ENCODE data around the gene PEPD. TPM values are rescaled to one million over a fixed set of nuclear protein-coding genes. Genes with fewer than 3 reads are reported as not detected.

The PEPD gene
- total and polyA plus RNA-seq, 2 of the 4 experiments (the other 2 are of a cell fraction) = 36.7 to 88.4 TPM

- Histone ChIP-seq H3K9ac (ENCODE audit: low read depth, low read length) (no peak overlapping the region), H3K23ac (ENCODE audit: low read depth, low read length) (no peak overlapping the region), H2AK5ac (ENCODE audit: low read depth, low read length) (peak overlapping the region; percentile 35; the same call in 1 of the 2 replicates), H2BK15ac (ENCODE audit: low read depth, low read length) (no peak overlapping the region), H2BK120ac (ENCODE audit: low read depth, low read length) (no peak overlapping the region), H3K56ac (ENCODE audit: extremely low read depth, insufficient read depth, low read length) (no peak overlapping the region), H3K4me3 (ENCODE audit: insufficient read depth, low read depth, low read length) (no peak overlapping the region), H3K4me1 (ENCODE audit: control insufficient read depth, insufficient read depth, low read length) (peaks cover 8% of the 10 kb centered on the region), H4K91ac (ENCODE audit: insufficient read depth, low read depth, low read length) (no peak overlapping the region), H2BK5ac (ENCODE audit: low read depth, low read length, poor library complexity, severe bottlenecking) (no peak overlapping the region), H3K27ac (ENCODE audit: insufficient read depth, low read length) (no peak overlapping the region), H2AK9ac (replicated peaks; ENCODE audit: low read depth, low read length, poor library complexity) (no peak overlapping the region), H3K4me2 (ENCODE audit: low read depth, low read length) (no peak overlapping the region), H4K20me1 (ENCODE audit: insufficient read depth, low read length) (peaks cover 87% of the 10 kb centered on the region), H2AFZ (replicated peaks; ENCODE audit: low read length, poor library complexity) (no peak overlapping the region), H3K18ac (ENCODE audit: low read depth, low read length) (no peak overlapping the region), H4K5ac (ENCODE audit: low read depth, low read length) (no peak overlapping the region), H3K36me3 (ENCODE audit: control insufficient read depth, insufficient read depth, low read length) (peaks cover 11% of the 10 kb centered on the region), H3K9me1 (ENCODE audit: insufficient read depth, low read length) (peaks cover 36% of the 10 kb centered on the region), H2BK20ac (ENCODE audit: low read depth, low read length) (no peak overlapping the region), H3K9me3 (ENCODE audit: control insufficient read depth, insufficient read depth, low read length) (no peaks in the 10 kb centered on the region), H3K4ac (ENCODE audit: low read depth, low read length) (no peak overlapping the region), H3K14ac (replicated peaks; ENCODE audit: low read depth, low read length) (no peak overlapping the region), H3K79me1 (ENCODE audit: low read depth in 1 of 2, low read length in 2 of 2) (peaks cover 28 to 71% of the 10 kb centered on the region in 2 experiments), H3K27me3 (ENCODE audit: control insufficient read depth, insufficient read depth, low read length) (no peaks in the 10 kb centered on the region), H4K8ac (ENCODE audit: low read depth in 2 of 2, low read length in 2 of 2) (no peak overlapping the region)
- WGBS, 2 experiments (ENCODE audit: extremely low coverage in 2 of 2, insufficient read length in 1 of 2) = 58% methylated on average over 5 of the region's 12 CpGs; no CpG with 5 or more reads in 1 of the 2 experiments
- ChIA-PET CTCF (no interaction called here), POLR2A (ENCODE audit: unreplicated experiment) (no interaction called here)
- in situ Hi-C loops (cut with MboI; ENCODE audit: low sequenced_read_pairs) = no loop called here
- TF ChIP-seq NFE2L2 (IDR thresholded peaks at IDR 0.05; ENCODE audit: low read depth, low read length) (no peak), POLR2A (IDR thresholded peaks at IDR 0.05; ENCODE audit: low read depth, low read length) (no peak), MXI1 (IDR thresholded peaks at IDR 0.05; ENCODE audit: borderline replicate concordance, low read depth, low read length) (no peak)
- dilution Hi-C loops (cut with HindIII; ENCODE audit: low sequenced_read_pairs, unreplicated experiment) = no loop called here
- intact Hi-C loops (cut with micrococcal nuclease) = no loop called here
- DNase-seq (no peak), ATAC-seq (ENCODE audit: low read depth) (no peak)
- BruUV-seq (replicated peaks) = no TSS peak
Measured at GRCh38 chr19:33377586-33378475, 143.8 kb downstream of the PEPD start.
